HepG2 (cell line): ENCODE data around the gene LEFTY2. TPM values are rescaled to one million over a fixed set of nuclear protein-coding genes. Genes with fewer than 3 reads are reported as not detected.
A peak's percentile ranks its signal among the peaks of the same experiment; 100 is the strongest.
"Not testable (repeated sequence)": the region's sequence is repeated elsewhere in the genome, so short reads cannot be mapped to it uniquely, and the experiment has no call there.

Source experiments
- ATAC-seq: fragments of 200-7000 bp; cut with Tn5 transposase; 3 replicates; pipeline ENCODE4 v1.9.1; 2020; ENCODE audit warnings: mild to moderate bottlenecking, moderate library complexity
- BruUV-seq: library from RNA; stranded (reverse); fragments of 400-500 nt; replicated peaks from 2 replicates; lab custom pipeline; 2021; lab: Mats Ljungman, UMichigan
- CTCF ChIA-PET: fragments of 300-600 bp; formaldehyde crosslinking; extraction: SDS; loops from one replicate; lab custom pipeline; 2021; ENCODE audit warnings: low total read pairs, inconsistent platforms, low intra/inter-chr PET ratio; lab: Yijun Ruan, JAX
- POLR2A ChIA-PET: fragments of 350-600 bp; sonication (Branson Sonifier 250); formaldehyde crosslinking; loops from one replicate; lab custom pipeline; 2020; ENCODE audit warnings: antibody characterized with exemption, inconsistent platforms; lab: Yijun Ruan, JAX
- DNase-seq: peaks from one replicate; pipeline ENCODE4 v3.0.0-alpha.2; 2015; ENCODE audit warnings: low spot score
- FAIRE-seq: peaks from 3 replicates; lab custom pipeline; 2011; peaks lifted over from hg19 to GRCh38; lab: Jason Lieb, UNC
- H2AFZ ChIP-seq: one replicate; pipeline ENCODE4 v1.6.1; 2011; ENCODE audit warnings: low read length, inconsistent platforms
- H3K27ac ChIP-seq: fragments of 300-600 bp; 3 replicates; pipeline ENCODE4 v1.8.0; 2011; ENCODE audit warnings: mixed run types, mild to moderate bottlenecking, mixed read lengths, low read length, inconsistent platforms; ENCODE audit not compliant: insufficient read depth; ENCODE audit errors: extremely low read length
- H3K27me3 ChIP-seq, 2 experiments: fragments of 200-600 bp in 1 of 2; 2 replicates in 1 of 2; 3 replicates in 1 of 2; pipeline versions ENCODE4 v1.6.0 to v1.8.0; 2011; ENCODE audit warnings: low read length in 2 of 2, mild to moderate bottlenecking in 2 of 2, moderate library complexity in 2 of 2, inconsistent platforms in 1 of 2; ENCODE audit not compliant: insufficient read depth in 2 of 2, control insufficient read depth in 1 of 2
- H3K36me3 ChIP-seq, 2 experiments: fragments of 200-600 bp in 1 of 2; replicated peaks in 1 of 2; 2 replicates in 1 of 2; 3 replicates in 1 of 2; pipeline versions ENCODE4 v1.5.1 to v1.8.0; 2011; ENCODE audit warnings: low read length in 2 of 2, inconsistent platforms in 1 of 2; ENCODE audit not compliant: insufficient read depth in 2 of 2, control insufficient read depth in 1 of 2
- H3K4me1 ChIP-seq: 2 replicates; pipeline ENCODE4 v1.5.1; 2012; ENCODE audit warnings: low read length, inconsistent platforms; ENCODE audit not compliant: insufficient read depth
- H3K4me2 ChIP-seq: 2 replicates; pipeline ENCODE4 v1.6.0; 2011; ENCODE audit warnings: low read depth, low read length, inconsistent platforms
- H3K4me3 ChIP-seq, 3 experiments: fragments of 200-600 bp in 1 of 3; sonication (generic), shearing (Covaris generic) in 1 of 3; replicated peaks in 1 of 3; 2 replicates each; pipeline ENCODE4 v1.5.1; 2011 to 2016; ENCODE audit warnings: low read length in 3 of 3, inconsistent platforms in 2 of 3, low read depth in 2 of 3, mild to moderate bottlenecking in 2 of 3, control low read depth in 1 of 3, mixed read lengths in 1 of 3; ENCODE audit not compliant: insufficient read depth in 1 of 3
- H3K79me2 ChIP-seq: one replicate; pipeline ENCODE4 v1.6.1; 2011; ENCODE audit warnings: low read length, inconsistent platforms; ENCODE audit not compliant: insufficient read depth
- H3K9ac ChIP-seq: 2 replicates; pipeline ENCODE4 v1.6.0; 2011; ENCODE audit warnings: mild to moderate bottlenecking, low read depth, low read length, inconsistent platforms; ENCODE audit not compliant: insufficient read depth
- H3K9me3 ChIP-seq: 2 replicates; pipeline ENCODE4 v1.5.1; 2012; ENCODE audit warnings: mild to moderate bottlenecking, low read length
- H4K20me1 ChIP-seq: 2 replicates; pipeline ENCODE4 v1.6.0; 2011; ENCODE audit warnings: inconsistent platforms, mild to moderate bottlenecking, low read length, moderate library complexity; ENCODE audit not compliant: insufficient read depth
- CEBPB ChIP-seq: IDR thresholded peaks from 2 replicates; pipeline ENCODE4 v1.6.1; 2011; ENCODE audit warnings: low read depth, low read length, improper control_type of control experiment, borderline replicate concordance
- KDM4B ChIP-seq: sonication (generic); formaldehyde crosslinking; IDR thresholded peaks from 2 replicates; pipeline ENCODE4 v1.4.0; 2020; ENCODE audit warnings: missing genetic modification reagents
- ZNF337 ChIP-seq: sonication (generic); formaldehyde crosslinking; IDR thresholded peaks from 2 replicates; pipeline ENCODE4 v1.5.1; 2020; ENCODE audit warnings: missing genetic modification reagents, low read depth, mild to moderate bottlenecking, borderline replicate concordance
- ZSCAN9 ChIP-seq: IDR thresholded peaks from 2 replicates; pipeline ENCODE4 v1.6.1; 2016; ENCODE audit warnings: borderline replicate concordance
- WGBS: methylation state at CpG from one replicate; pipeline ENCODE4 v1.1.6; 2017; ENCODE audit warnings: low lambda C conversion rate; 5-methylcytosine and 5-hydroxymethylcytosine counted together
- in situ Hi-C: cut with HindIII; loops from 2 replicates; pipeline ENCODE4 v1.10.0; 2017; ENCODE audit warnings: low pct_unique_long_range_greater_than_20kb; ENCODE audit not compliant: extremely low pct_ligation_motif_present
- intact Hi-C: fragments of 100-400 bp; cut with micrococcal nuclease; formaldehyde crosslinking; loops from one replicate; pipeline ENCODE4 v1.10.0; 2022; ENCODE audit not compliant: unreplicated experiment
- polyA plus RNA-seq, 8 experiments: library from polyadenylated mRNA; depleted of rRNA in 3 of 8; stranded (reverse) in 7 of 8; unstranded in 1 of 8; fragments of >200 nt; fragmentation: Illumina TruSeq in 4 of 8; extraction: Trizol in 4 of 8; gene quantifications; 2 replicates each; pipeline versions ENCODE4 v1.2.1 to v1.2.3, GENCODE V29; 2011 to 2016; ENCODE audit warnings: low read depth in 4 of 8, missing spikeins in 1 of 8, mixed read lengths in 1 of 8; ENCODE audit not compliant: insufficient read depth in 1 of 8
- total RNA-seq, 5 experiments: library from RNA; depleted of rRNA; stranded (reverse); fragments of >200 nt; fragmentation: Illumina TruSeq; extraction: Trizol; gene quantifications; 2 replicates each; pipeline ENCODE4 v1.2.3, GENCODE V29; 2016; ENCODE audit warnings: low read depth in 1 of 5
- TF ChIP-seq, protein P1 (sequence below): sonication (generic); formaldehyde crosslinking; IDR thresholded peaks from 2 replicates; pipeline ENCODE4 v1.4.0; 2020; ENCODE audit warnings: mild to moderate bottlenecking, missing genetic modification reagents

The LEFTY2 gene
- total and polyA plus RNA-seq, 2 of the 13 experiments (the other 11 are each of a cell fraction or from before 2014, with no cell fraction given) = 0.13 to 0.33 TPM

DNA sequence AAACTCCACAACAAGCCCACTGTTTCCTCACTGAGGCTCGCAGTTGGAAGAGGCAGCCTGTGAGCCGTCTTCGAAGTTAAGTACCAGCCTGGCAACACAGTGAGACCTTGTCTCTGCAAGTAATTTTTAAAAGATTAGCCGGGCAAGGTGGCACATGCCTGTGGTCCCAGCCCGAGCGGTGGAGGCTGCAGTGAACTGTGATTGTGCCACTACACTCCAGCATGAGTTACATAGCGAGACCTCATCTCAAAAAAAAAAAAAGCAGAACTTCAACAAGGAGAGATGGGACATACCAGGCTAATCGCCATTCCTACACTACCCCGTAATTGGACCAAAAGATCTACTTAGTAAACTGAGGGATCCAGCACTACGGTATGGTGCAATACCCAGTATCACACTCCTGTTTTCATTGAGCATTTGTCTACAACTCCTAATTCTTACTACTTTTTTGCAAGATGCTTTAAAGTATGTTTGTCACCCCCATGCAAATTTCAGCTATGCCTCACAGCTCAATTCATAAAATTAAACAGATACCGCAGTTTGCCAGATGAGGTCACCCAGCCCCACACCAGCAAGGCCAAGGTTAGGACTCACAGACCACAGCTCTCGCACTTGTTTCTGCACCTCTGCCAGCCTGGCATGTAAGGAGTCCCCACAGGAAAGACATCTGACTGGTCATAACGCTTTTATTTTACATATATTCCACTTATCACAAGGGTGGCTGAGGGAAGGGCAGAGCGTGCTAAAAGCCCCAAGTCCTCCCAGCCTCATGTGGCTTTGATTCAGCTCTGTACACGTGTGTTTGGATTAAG, 37.1 kb upstream of the LEFTY2 start:
- CTCF ChIA-PET = interaction anchor here (0.6 to 5.6 kb wide), 2 partner anchors 52 to 503 kb away, joined by 4 to 65 read pairs; no protein-coding TSS in a partner anchor

DNA sequence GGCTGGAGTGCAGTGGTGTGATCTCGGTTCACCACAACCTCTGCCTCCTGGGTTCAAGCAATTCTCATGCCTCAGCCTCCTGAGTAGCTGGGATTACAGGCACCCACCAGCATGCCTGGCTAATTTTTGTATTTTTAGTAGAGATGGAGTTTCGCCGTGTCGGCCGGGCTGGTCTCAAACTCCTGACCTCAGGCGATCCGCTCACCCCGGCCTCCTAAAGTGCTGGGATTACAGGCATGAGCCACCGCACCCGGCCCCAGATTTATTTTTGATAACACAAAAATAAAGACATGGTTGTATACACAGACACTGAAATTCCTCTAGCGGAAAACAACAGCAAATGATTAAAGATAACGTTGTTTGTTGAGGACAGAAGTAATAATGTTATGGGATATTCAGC, 34.1 kb upstream of the LEFTY2 start:
- H3K27ac ChIP-seq, H3K79me2 ChIP-seq, H3K4me2 ChIP-seq, H3K4me1 ChIP-seq, H3K36me3 ChIP-seq, H3K27me3 ChIP-seq, BruUV-seq, POLR2A ChIA-PET, ATAC-seq, H3K9ac ChIP-seq, H2AFZ ChIP-seq, DNase-seq, FAIRE-seq, H3K4me3 ChIP-seq, H4K20me1 ChIP-seq, H3K9me3 ChIP-seq: not testable (repeated sequence)
- in situ Hi-C loops (loop anchor here (5.0 kb wide), 1 partner anchor 498 kb away; no protein-coding TSS in a partner anchor), intact Hi-C loops (loop anchor here (10.0 kb wide), 2 partner anchors 90 to 200 kb away; partner anchors contain the start of genes LEFTY1, SRP9 and TMEM63A)
- 96% methylated on average over 12 of the region's 12 CpGs for WGBS
- CTCF ChIA-PET = interaction anchor here (2.1 to 5.6 kb wide), 2 partner anchors 500 to 657 kb away, joined by 8 to 65 read pairs; no protein-coding TSS in a partner anchor

More for the DNA sequence above, 37.1 kb upstream of the LEFTY2 start:
- H3K9me3 ChIP-seq = no peaks in the 10 kb centered on the region
- intact Hi-C loops (loop anchor here (2.0 to 10.0 kb wide), 4 partner anchors 15 to 659 kb away; partner anchors contain the start of genes LEFTY1, SRP9 and TMEM63A), in situ Hi-C loops (loop anchor here (5.0 kb wide), 1 partner anchor 501 kb away; no protein-coding TSS in a partner anchor)
- 0 out of 2 replicates have a peak, but pooled peaks have one; percentile 7 for TF ChIP-seq CEBPB
- no peak for TF ChIP-seq KDM4B (CRISPR knock-in tag)
- TF ChIP-seq, protein P1, sequence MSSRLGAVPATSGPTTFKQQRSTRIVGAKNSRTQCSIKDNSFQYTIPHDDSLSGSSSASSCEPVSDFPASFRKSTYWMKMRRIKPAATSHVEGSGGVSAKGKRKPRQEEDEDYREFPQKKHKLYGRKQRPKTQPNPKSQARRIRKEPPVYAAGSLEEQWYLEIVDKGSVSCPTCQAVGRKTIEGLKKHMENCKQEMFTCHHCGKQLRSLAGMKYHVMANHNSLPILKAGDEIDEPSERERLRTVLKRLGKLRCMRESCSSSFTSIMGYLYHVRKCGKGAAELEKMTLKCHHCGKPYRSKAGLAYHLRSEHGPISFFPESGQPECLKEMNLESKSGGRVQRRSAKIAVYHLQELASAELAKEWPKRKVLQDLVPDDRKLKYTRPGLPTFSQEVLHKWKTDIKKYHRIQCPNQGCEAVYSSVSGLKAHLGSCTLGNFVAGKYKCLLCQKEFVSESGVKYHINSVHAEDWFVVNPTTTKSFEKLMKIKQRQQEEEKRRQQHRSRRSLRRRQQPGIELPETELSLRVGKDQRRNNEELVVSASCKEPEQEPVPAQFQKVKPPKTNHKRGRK (CRISPR knock-in tag) = no peak
- TF ChIP-seq ZNF337 (CRISPR knock-in tag) = no peak
- no peak for TF ChIP-seq ZSCAN9 (CRISPR knock-in tag)
- H3K27ac ChIP-seq = no peak overlapping the region
- no peak for DNase-seq
- H3K4me2 ChIP-seq = no peak overlapping the region
- H3K79me2 ChIP-seq = no peaks in the 10 kb centered on the region
- no peak overlapping the region for H2AFZ ChIP-seq
- H3K9ac ChIP-seq = no peak overlapping the region
- no peak overlapping the region for H3K4me3 ChIP-seq
- POLR2A ChIA-PET = no interaction called here
- H3K27me3 ChIP-seq = no peaks in the 10 kb centered on the region
- H3K4me1 ChIP-seq = no peaks in the 10 kb centered on the region
- no TSS peak for BruUV-seq
- no peak for ATAC-seq
- 96% methylated on average over 13 of the region's 15 CpGs for WGBS
- H4K20me1 ChIP-seq = no peaks in the 10 kb centered on the region
- FAIRE-seq = no peak
- H3K36me3 ChIP-seq = peaks cover 8 to 21% of the 10 kb centered on the region in 2 experiments; a peak in 3 of 5 replicates
